Activated B cell treated with CpG ODN at 0.5 μM for 24 hours (primary cell): Measurements from ENCODE around the gene ILKAP. TPM values are rescaled to one million over a fixed set of nuclear protein-coding genes. Genes with fewer than 3 reads are reported as not detected.

Experiments used
- ATAC-seq: fragments of 200-7000 bp; cut with Tn5 transposase; one replicate; pipeline ENCODE4 v1.10.0; 2021; ENCODE audit warnings: low read depth, mild to moderate bottlenecking, moderate library complexity
- CTCF ChIA-PET: fragments of 350-600 bp; sonication (Branson Sonifier 250); formaldehyde crosslinking; loops from one replicate; lab custom pipeline; 2021; ENCODE audit warnings: antibody characterized with exemption; lab: Charles Lee
- POLR2A ChIA-PET: fragments of 350-600 bp; sonication (Branson Sonifier 250); formaldehyde crosslinking; loops from one replicate; lab custom pipeline; 2021; ENCODE audit warnings: antibody characterized with exemption; lab: Charles Lee
- DNase-seq: peaks from one replicate; pipeline ENCODE4 v3.0.0; 2022
- H3K27ac Mint-ChIP-seq: one replicate; pipeline ENCODE4 v1.8.0; 2020; ENCODE audit warnings: mixed read lengths
- H3K27me3 Mint-ChIP-seq: one replicate; pipeline ENCODE4 v1.8.0; 2021; ENCODE audit warnings: mixed read lengths
- H3K36me3 Mint-ChIP-seq: one replicate; pipeline ENCODE4 v1.8.0; 2021; ENCODE audit warnings: low read depth, mixed read lengths
- H3K4me1 Mint-ChIP-seq: one replicate; pipeline ENCODE4 v1.8.0; 2021; ENCODE audit warnings: mixed read lengths
- H3K4me3 Mint-ChIP-seq: one replicate; pipeline ENCODE4 v1.8.0; 2020; ENCODE audit warnings: mild to moderate bottlenecking, mixed read lengths
- H3K9me3 Mint-ChIP-seq: one replicate; pipeline ENCODE4 v1.8.0; 2020; ENCODE audit warnings: mixed read lengths
- intact Hi-C: fragments of 100-400 bp; cut with micrococcal nuclease; formaldehyde crosslinking; loops from one replicate; pipeline ENCODE4 v1.15.1; 2024
- total RNA-seq: library from RNA; stranded (reverse); gene quantifications from 2 replicates; pipeline ENCODE4 v1.2.3, GENCODE V29; 2022
- TF ChIP-seq, protein P1 (sequence below): fragments of 200-600 bp; IDR thresholded peaks from one replicate; pipeline ENCODE4 v1.8.0; 2022; ENCODE audit warnings: antibody characterized with exemption, mild to moderate bottlenecking

Gene ILKAP
- total RNA-seq, 1 donor from 2014 or later, result 77.3 TPM

DNA sequence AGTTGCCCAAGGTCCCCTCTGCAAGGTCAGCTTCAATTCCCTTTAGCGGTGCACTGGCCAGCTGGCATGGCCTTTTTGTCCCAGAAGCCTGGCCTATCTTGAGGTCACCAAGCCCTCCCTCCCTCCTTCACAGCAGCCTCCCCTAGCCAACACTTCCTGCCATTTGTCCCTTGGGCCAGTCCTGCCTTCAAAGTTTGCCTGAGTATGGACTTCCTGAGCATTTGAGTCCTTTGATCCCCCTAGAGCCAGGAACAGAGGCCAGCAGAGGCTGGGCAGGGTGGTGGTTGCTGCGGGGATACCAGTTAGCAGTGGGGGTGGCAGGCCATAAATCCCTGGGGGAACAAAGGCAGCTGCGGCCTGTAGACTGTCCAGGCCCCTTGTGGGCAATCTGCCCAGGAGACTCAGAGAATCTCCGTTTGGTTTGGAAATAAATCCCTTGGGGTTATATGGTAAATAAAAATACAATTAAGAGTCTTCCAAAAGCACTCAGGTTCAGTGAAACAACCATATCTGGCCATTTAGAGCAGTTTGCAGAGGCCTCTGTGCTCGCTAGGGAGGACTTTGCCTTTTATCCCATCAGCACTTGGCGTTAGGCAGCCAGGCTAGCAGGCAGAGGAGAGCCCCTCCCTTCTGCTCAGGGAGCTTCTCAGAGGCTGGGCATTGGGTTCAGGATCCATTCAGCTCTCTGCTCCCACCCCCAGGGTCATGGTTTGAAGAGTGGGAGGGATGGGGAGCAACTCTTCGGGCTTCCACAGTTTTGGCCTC lies 39.4 kb upstream of the ILKAP start:
- no peak for ATAC-seq
- CTCF ChIA-PET, result no interaction called here
- no peak overlapping the region for H3K4me3 Mint-ChIP-seq

DNA sequence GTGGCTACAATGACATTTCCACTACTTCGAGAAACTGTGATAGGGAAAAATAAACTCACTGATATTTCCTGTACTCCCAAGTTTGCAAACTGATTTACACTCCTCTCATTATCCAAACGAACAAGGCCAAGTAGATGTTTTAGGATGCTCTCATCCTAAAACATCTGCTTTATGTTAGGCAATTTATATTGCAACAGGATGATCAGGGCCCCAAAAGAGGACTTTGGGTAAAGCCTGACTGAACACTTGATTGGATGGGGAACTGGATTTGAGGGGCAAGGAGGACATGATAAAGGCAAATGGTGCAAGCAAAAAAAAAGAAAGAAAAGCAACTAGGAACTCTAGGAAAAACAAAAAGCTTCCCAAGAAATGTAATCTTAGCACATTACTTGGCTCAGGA lies 38.5 kb upstream of the ILKAP start:
- H3K4me3 Mint-ChIP-seq, result peak overlapping the region; percentile 37
- intact Hi-C loops, result loop anchor here (2.0 kb wide), 1 partner anchor 181 kb away; the partner anchor contains the start of gene SCLY
- ATAC-seq (no peak), DNase-seq (no peak)
- peaks cover 23% of the 10 kb centered on the region for H3K36me3 Mint-ChIP-seq
- ChIA-PET CTCF (no interaction called here), POLR2A (no interaction called here)
- TF ChIP-seq, protein P1, sequence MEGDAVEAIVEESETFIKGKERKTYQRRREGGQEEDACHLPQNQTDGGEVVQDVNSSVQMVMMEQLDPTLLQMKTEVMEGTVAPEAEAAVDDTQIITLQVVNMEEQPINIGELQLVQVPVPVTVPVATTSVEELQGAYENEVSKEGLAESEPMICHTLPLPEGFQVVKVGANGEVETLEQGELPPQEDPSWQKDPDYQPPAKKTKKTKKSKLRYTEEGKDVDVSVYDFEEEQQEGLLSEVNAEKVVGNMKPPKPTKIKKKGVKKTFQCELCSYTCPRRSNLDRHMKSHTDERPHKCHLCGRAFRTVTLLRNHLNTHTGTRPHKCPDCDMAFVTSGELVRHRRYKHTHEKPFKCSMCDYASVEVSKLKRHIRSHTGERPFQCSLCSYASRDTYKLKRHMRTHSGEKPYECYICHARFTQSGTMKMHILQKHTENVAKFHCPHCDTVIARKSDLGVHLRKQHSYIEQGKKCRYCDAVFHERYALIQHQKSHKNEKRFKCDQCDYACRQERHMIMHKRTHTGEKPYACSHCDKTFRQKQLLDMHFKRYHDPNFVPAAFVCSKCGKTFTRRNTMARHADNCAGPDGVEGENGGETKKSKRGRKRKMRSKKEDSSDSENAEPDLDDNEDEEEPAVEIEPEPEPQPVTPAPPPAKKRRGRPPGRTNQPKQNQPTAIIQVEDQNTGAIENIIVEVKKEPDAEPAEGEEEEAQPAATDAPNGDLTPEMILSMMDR, result no peak
- H3K9me3 Mint-ChIP-seq, result no peaks in the 10 kb centered on the region
- H3K4me1 Mint-ChIP-seq, result peaks cover 13% of the 10 kb centered on the region
- peaks cover 2% of the 10 kb centered on the region for H3K27me3 Mint-ChIP-seq
- H3K27ac Mint-ChIP-seq, result no peak overlapping the region

More for the DNA sequence above, 39.4 kb upstream of the ILKAP start:
- DNase-seq, result no peak
- peaks cover 29% of the 10 kb centered on the region for H3K36me3 Mint-ChIP-seq
- H3K27me3 Mint-ChIP-seq, result peaks cover 2% of the 10 kb centered on the region
- H3K27ac Mint-ChIP-seq, result no peak overlapping the region
- TF ChIP-seq, protein P1, result no peak
- intact Hi-C loops, result no loop called here
- POLR2A ChIA-PET, result no interaction called here
- no peaks in the 10 kb centered on the region for H3K9me3 Mint-ChIP-seq
- peaks cover 13% of the 10 kb centered on the region for H3K4me1 Mint-ChIP-seq

DNA sequence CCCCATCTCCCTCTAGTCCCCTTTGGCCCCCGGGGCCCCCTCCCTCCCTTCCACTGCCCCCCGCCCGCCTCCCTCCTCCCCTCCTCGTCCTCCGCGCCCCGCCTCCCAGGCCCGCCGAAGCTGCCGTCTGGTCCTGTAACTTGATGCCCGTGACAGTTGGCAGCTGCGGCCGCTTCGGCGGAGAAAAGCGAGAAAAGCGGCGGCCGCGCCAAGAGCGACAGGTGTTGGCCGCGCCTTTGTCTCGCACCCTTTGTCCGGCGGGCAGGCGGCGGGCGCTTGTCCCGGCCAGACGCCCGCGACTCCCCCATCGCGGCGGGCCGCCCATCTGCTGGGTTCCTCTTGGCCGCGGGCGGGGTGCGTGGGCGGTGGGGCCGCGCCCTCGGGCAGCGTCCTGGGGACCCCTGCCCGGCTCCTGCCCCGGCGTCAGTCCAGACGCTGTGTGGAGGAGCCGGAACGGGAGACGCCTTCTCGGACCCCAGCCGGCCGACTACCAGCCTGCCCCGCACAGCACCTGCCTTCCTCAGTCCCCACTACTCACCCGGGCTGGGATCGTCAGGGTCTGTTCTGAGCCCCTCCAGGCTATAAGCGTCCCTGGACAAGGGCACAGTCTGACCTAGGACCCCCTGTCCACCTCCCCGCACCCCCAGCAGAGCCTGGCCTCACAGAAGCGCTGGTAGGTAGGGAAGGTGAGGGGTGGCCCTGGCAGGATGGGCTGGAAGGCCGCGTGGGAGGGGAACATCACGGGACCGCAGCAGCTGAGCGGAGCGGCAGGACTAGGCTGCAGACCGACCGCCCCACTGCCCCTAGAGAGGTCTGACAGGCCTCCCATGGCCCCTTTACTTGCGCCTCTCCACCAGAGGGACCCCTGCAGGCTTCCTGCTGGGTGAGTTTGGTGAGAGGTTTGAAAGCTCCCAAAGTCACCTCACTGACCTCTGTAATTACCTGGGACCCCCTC lies 37.5 kb upstream of the ILKAP start:
- ATAC-seq, result no peak
- ChIA-PET POLR2A (interaction anchor here (0.6 to 1.1 kb wide), 5 partner anchors 10 to 272 kb away, joined by 3 to 7 read pairs (median 3); partner anchors contain the start of gene ILKAP), CTCF (no interaction called here)
- peak; percentile 28 for DNase-seq
- no peak overlapping the region for H3K27ac Mint-ChIP-seq
- intact Hi-C loops, result loop anchor here (1.0 to 2.0 kb wide), 3 partner anchors 10 to 180 kb away; partner anchors contain the start of genes PER2 and SCLY
- peaks cover 13% of the 10 kb centered on the region for H3K4me1 Mint-ChIP-seq
- peaks cover 15% of the 10 kb centered on the region for H3K36me3 Mint-ChIP-seq
- no peaks in the 10 kb centered on the region for H3K9me3 Mint-ChIP-seq
- H3K27me3 Mint-ChIP-seq, result peaks cover 5% of the 10 kb centered on the region
- TF ChIP-seq, protein P1, result no peak
- peak overlapping the region; percentile 59 for H3K4me3 Mint-ChIP-seq

DNA sequence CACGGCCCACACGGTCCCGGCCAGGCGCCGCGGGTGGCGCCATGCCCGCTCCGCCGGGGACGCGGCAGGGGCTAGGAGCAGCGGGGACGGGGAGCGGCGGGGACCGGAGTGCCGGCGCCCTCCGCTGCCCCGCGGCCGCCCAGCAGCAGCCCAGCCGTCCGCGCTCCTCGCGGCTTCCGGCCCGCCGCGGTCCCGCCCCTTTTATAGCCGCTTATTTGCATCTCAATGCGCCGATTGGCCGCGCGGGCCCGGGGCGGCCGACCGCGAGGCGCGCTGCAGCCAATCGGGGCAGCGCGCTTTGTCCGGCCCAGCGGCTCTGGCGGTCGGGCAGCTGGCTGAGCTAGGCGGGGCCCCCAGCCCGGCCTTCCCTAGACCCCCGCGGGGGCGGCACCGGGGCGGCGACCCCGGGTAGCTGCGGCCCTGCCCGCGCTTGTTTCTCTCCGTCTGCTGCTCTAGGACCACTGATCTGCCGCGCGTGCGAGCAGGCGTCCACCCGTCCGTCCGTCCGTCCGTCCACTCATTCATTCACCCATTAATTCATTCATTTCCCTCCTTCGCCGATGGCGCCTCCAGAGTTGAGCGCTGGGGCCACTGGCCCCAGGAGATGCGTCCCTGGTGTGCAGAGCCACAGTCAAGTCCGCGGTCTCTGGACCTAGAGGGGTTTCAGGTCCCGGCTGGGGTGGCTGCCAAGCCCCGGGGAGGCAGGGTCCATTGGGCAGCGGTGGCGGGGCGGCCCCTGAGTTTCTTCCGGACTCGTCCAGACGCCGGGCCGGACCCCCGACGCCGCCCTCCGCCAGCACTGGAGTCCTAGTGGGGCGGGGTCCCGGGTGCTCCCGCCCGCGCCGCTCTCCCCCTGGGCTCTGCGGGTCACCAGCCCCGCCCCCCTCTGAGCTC lies 36.6 kb upstream of the ILKAP start, which contains the start of gene HES6:
HES6 (minus strand) TSS at position 176 of the 894 bp plus-strand sequence; CDS start at position 43, 133 bp downstream.
- POLR2A ChIA-PET, result interaction anchor here (0.6 to 1.3 kb wide), 6 partner anchors 9 to 272 kb away, joined by 3 to 7 read pairs (median 4); partner anchors contain the start of genes ILKAP and SCLY

More for the DNA sequence above, 36.6 kb upstream of the ILKAP start, which contains the start of gene HES6:
- peak; percentile 86 for ATAC-seq
- H3K4me3 Mint-ChIP-seq, result peak within 1 kb of the TSS; percentile 86
- CTCF ChIA-PET, result no interaction called here
- TF ChIP-seq, protein P1, result no peak
- H3K4me1 Mint-ChIP-seq, result peaks cover 13% of the 10 kb centered on the region
- H3K36me3 Mint-ChIP-seq, result peaks cover 6% of the 10 kb centered on the region
- no peaks in the 10 kb centered on the region for H3K9me3 Mint-ChIP-seq
- peak within 1 kb of the TSS; percentile 68 for H3K27ac Mint-ChIP-seq
- intact Hi-C loops, result loop anchor here (1.0 to 10.0 kb wide), 5 partner anchors 9 to 565 kb away; partner anchors contain the start of genes ESPNL, PER2 and SCLY
- peaks cover 12% of the 10 kb centered on the region for H3K27me3 Mint-ChIP-seq
- DNase-seq, result peak; percentile 77
